WERI-Rb-1 (cell line): ENCODE data around the gene EIF4E2.

ENCODE experiments used
- DNase-seq: peaks from one replicate; pipeline ENCODE4 v3.0.0-alpha.2; 2020
- H3K27ac ChIP-seq: fragments of 250-450 bp; sonication (Bioruptor Pico); 2 replicates; pipeline ENCODE4 v1.5.1; 2020; ENCODE audit warnings: mild to moderate bottlenecking, moderate library complexity
- H3K27me3 ChIP-seq: fragments of 250-450 bp; sonication (Bioruptor Pico); 2 replicates; pipeline ENCODE4 v1.5.1; 2021; ENCODE audit warnings: mild to moderate bottlenecking, low read depth, moderate library complexity; ENCODE audit not compliant: insufficient read depth, severe bottlenecking
- H3K36me3 ChIP-seq: fragments of 250-450 bp; sonication (Bioruptor Pico); 2 replicates; pipeline ENCODE4 v1.5.1; 2020; ENCODE audit warnings: mild to moderate bottlenecking, moderate library complexity
- H3K4me3 ChIP-seq: 2 replicates; pipeline ENCODE4 v1.5.1; 2011; ENCODE audit warnings: low read depth, mild to moderate bottlenecking, control low read depth, low read length
- H3K9me3 ChIP-seq: fragments of 250-450 bp; sonication (Bioruptor Pico); 2 replicates; pipeline ENCODE4 v1.5.1; 2021; ENCODE audit warnings: mild to moderate bottlenecking, moderate library complexity; ENCODE audit not compliant: severe bottlenecking
- CTCF ChIP-seq: IDR thresholded peaks from 2 replicates; pipeline ENCODE4 v1.5.1; 2011; ENCODE audit warnings: low read depth, mild to moderate bottlenecking, control low read depth, inconsistent platforms, low read length

The EIF4E2 gene

GRCh38 chr2:232571026-232571474, 20.6 kb downstream of the EIF4E2 start:
- H3K9me3 ChIP-seq, result no peaks in the 10 kb centered on the region
- no peak for DNase-seq
- no peak for TF ChIP-seq CTCF
- H3K27ac ChIP-seq, result no peak overlapping the region
- peaks cover 77% of the 10 kb centered on the region for H3K36me3 ChIP-seq
- no peaks in the 10 kb centered on the region for H3K27me3 ChIP-seq
- no peak overlapping the region for H3K4me3 ChIP-seq

- peaks cover 57% of the 10 kb centered on the region for H3K36me3 ChIP-seq
These were observed 22.6 kb downstream of the EIF4E2 start for GRCh38 chr2:232573042-232573441.

GRCh38 chr2:232573771-232574435, 23.4 kb downstream of the EIF4E2 start:
- DNase-seq, result no peak
- H3K9me3 ChIP-seq, result no peaks in the 10 kb centered on the region
- H3K27ac ChIP-seq, result no peak overlapping the region
- peaks cover 49% of the 10 kb centered on the region for H3K36me3 ChIP-seq
- no peak for TF ChIP-seq CTCF
- no peak overlapping the region for H3K4me3 ChIP-seq
- no peaks in the 10 kb centered on the region for H3K27me3 ChIP-seq

More at GRCh38 chr2:232573042-232573441, 22.6 kb downstream of the EIF4E2 start:
- Histone ChIP-seq H3K27ac (no peak overlapping the region), H3K27me3 (no peaks in the 10 kb centered on the region), H3K9me3 (no peaks in the 10 kb centered on the region), H3K4me3 (no peak overlapping the region)
- no peak for TF ChIP-seq CTCF
- DNase-seq, result no peak

GRCh38 chr2:232574674-232575403, 24.4 kb downstream of the EIF4E2 start:
- H3K9me3 ChIP-seq, result no peaks in the 10 kb centered on the region
- no peak overlapping the region for H3K4me3 ChIP-seq
- H3K36me3 ChIP-seq, result peaks cover 47% of the 10 kb centered on the region
- H3K27me3 ChIP-seq, result no peaks in the 10 kb centered on the region
- H3K27ac ChIP-seq, result no peak overlapping the region
- TF ChIP-seq CTCF, result no peak
- DNase-seq, result no peak

GRCh38 chr2:232575404-232575746, 24.9 kb downstream of the EIF4E2 start:
- DNase-seq, result no peak
- Histone ChIP-seq H3K36me3 (peaks cover 42% of the 10 kb centered on the region), H3K27me3 (no peaks in the 10 kb centered on the region), H3K27ac (no peak overlapping the region), H3K9me3 (no peaks in the 10 kb centered on the region), H3K4me3 (no peak overlapping the region)
- no peak for TF ChIP-seq CTCF
